HG03097 (cell line): ENCODE measurements around the gene RNF40.

ENCODE experiments used
- ATAC-seq: cut with Tn5 transposase; IDR thresholded peaks from one replicate; pipeline ENCODE4 v1.9.1; 2021; ENCODE audit not compliant: unreplicated experiment, low FRiP score

Gene RNF40

GRCh38 chr16:30740364-30741251 lies 21.5 kb upstream of the RNF40 start:
- ATAC-seq: no peak

- ATAC-seq: no peak
These were observed 20.6 kb upstream of the RNF40 start for GRCh38 chr16:30741461-30741914.

GRCh38 chr16:30743716-30744115 lies 18.4 kb upstream of the RNF40 start:
- ATAC-seq: no peak

GRCh38 chr16:30744183-30744582 lies 17.9 kb upstream of the RNF40 start:
- no peak for ATAC-seq

GRCh38 chr16:30745082-30745481 lies 17.0 kb upstream of the RNF40 start:
- no peak for ATAC-seq

- ATAC-seq: no peak
These were observed 15.4 kb upstream of the RNF40 start for GRCh38 chr16:30746638-30747175.

- no peak for ATAC-seq
These were observed 14.8 kb upstream of the RNF40 start for GRCh38 chr16:30747331-30747730.

- ATAC-seq: peak; percentile 94
These were observed 14.1 kb upstream of the RNF40 start, which contains the start of gene PHKG2 for GRCh38 chr16:30747799-30748633. Gene PHKG2 (plus strand): TSS chr16:30748425. CDS start chr16:30748821, 396 bp downstream.

- no peak for ATAC-seq
These were observed 13.3 kb upstream of the RNF40 start for GRCh38 chr16:30748634-30749445.

GRCh38 chr16:30750201-30750600 lies 11.9 kb upstream of the RNF40 start:
- no peak for ATAC-seq

- no peak for ATAC-seq
These were observed 11.2 kb upstream of the RNF40 start for GRCh38 chr16:30750876-30751465.

- ATAC-seq: no peak
These were observed 8.5 kb upstream of the RNF40 start for GRCh38 chr16:30753596-30753995.

GRCh38 chr16:30755955-30756780 lies 6.0 kb upstream of the RNF40 start:
- ATAC-seq: no peak

GRCh38 chr16:30756781-30757100 lies 5.4 kb upstream of the RNF40 start:
- ATAC-seq: no peak

GRCh38 chr16:30757316-30757715 lies 4.8 kb upstream of the RNF40 start:
- no peak for ATAC-seq

GRCh38 chr16:30758988-30759491 lies 3.1 kb upstream of the RNF40 start:
- ATAC-seq: no peak

GRCh38 chr16:30760001-30760559 lies 2.0 kb upstream of the RNF40 start:
- ATAC-seq: no peak

GRCh38 chr16:30760577-30761426 lies 1.3 kb upstream of the RNF40 start:
- no peak for ATAC-seq
